ENCODE measurements around the gene TNRC18.
"Not testable (repeated sequence)": the region's sequence is repeated elsewhere in the genome, so short reads cannot be mapped to it uniquely, and the experiment has no call there.

Gene TNRC18

GRCh38 chr7:5362466-5362865 is 61.2 kb downstream of the TNRC18 start:
- H3K4me3 ChIP-seq (ENCODE audit: low read depth, low read length), result no peak overlapping the region
- in situ Hi-C loops (cut with HindIII; ENCODE audit: low sequenced_read_pairs), result no loop called here
- no peak for TF ChIP-seq CTCF (IDR thresholded peaks at IDR 0.05; ENCODE audit: low read depth, low read length)
- no peak for DNase-seq (ENCODE audit: low read depth, low spot score)

GRCh38 chr7:5361446-5362127 is 62.0 kb downstream of the TNRC18 start:
- in situ Hi-C loops (cut with HindIII; ENCODE audit: low sequenced_read_pairs), result no loop called here
- no peak for TF ChIP-seq CTCF (IDR thresholded peaks at IDR 0.05; ENCODE audit: low read depth, low read length)
- H3K4me3 ChIP-seq (ENCODE audit: low read depth, low read length), result no peak overlapping the region
- no peak for DNase-seq (ENCODE audit: low read depth, low spot score)

GRCh38 chr7:5360971-5361370 is 62.7 kb downstream of the TNRC18 start:
- DNase-seq (ENCODE audit: low read depth, low spot score), result no peak
- in situ Hi-C loops (cut with HindIII; ENCODE audit: low sequenced_read_pairs), result no loop called here
- no peak for TF ChIP-seq CTCF (IDR thresholded peaks at IDR 0.05; ENCODE audit: low read depth, low read length)
- H3K4me3 ChIP-seq (ENCODE audit: low read depth, low read length), result no peak overlapping the region

GRCh38 chr7:5360451-5360850 is 63.2 kb downstream of the TNRC18 start:
- TF ChIP-seq CTCF (IDR thresholded peaks at IDR 0.05; ENCODE audit: low read depth, low read length), result no peak
- in situ Hi-C loops (cut with HindIII; ENCODE audit: low sequenced_read_pairs), result no loop called here

GRCh38 chr7:5360021-5360420 is 63.6 kb downstream of the TNRC18 start:
- in situ Hi-C loops (cut with HindIII; ENCODE audit: low sequenced_read_pairs); H3K4me3 ChIP-seq (ENCODE audit: low read depth, low read length); DNase-seq (ENCODE audit: low read depth, low spot score): not testable (repeated sequence)

More at GRCh38 chr7:5360451-5360850, 63.2 kb downstream of the TNRC18 start:
- no peak for DNase-seq (ENCODE audit: low read depth, low spot score)
- H3K4me3 ChIP-seq (ENCODE audit: low read depth, low read length), result no peak overlapping the region

- TF ChIP-seq CTCF (IDR thresholded peaks at IDR 0.05; ENCODE audit: low read depth, low read length), result no peak
- H3K4me3 ChIP-seq (ENCODE audit: low read depth, low read length), result no peak overlapping the region
- DNase-seq (ENCODE audit: low read depth, low spot score), result no peak
- in situ Hi-C loops (cut with HindIII; ENCODE audit: low sequenced_read_pairs), result no loop called here
These were observed 64.3 kb downstream of the TNRC18 start for GRCh38 chr7:5359344-5359743.

- in situ Hi-C loops (cut with HindIII; ENCODE audit: low sequenced_read_pairs), result no loop called here
- H3K4me3 ChIP-seq (ENCODE audit: low read depth, low read length), result no peak overlapping the region
- no peak for DNase-seq (ENCODE audit: low read depth, low spot score)
- no peak for TF ChIP-seq CTCF (IDR thresholded peaks at IDR 0.05; ENCODE audit: low read depth, low read length)
These were observed 65.7 kb downstream of the TNRC18 start for GRCh38 chr7:5357951-5358350.
